ENCODE measurements around the gene DIP2C.

- TF ChIP-seq CTCF (IDR thresholded peaks at IDR 0.05) (no peak), POLR2A (IDR thresholded peaks at IDR 0.05) (no peak), POLR2AphosphoS5 (IDR thresholded peaks at IDR 0.05; ENCODE audit: insufficient read depth in 1 of 2, low read depth in 1 of 2) (no peak)
These were observed 154.4 kb downstream of the DIP2C start for GRCh38 chr10:535051-535450.
